OCI-LY7 (cell line): ENCODE measurements around the gene CYB561D1.

ENCODE experiments used
- EZH2phosphoT487 ChIP-seq: fragments of 200-600 bp; sonication (generic); IDR thresholded peaks from 2 replicates; pipeline ENCODE4 v1.6.1; 2018; ENCODE audit warnings: low read depth, borderline replicate concordance, mild to moderate bottlenecking, mixed run types, antibody characterized with exemption, low read length, moderate library complexity, mixed read lengths
- TF ChIP-seq, protein P1 (sequence below): fragments of 200-600 bp; sonication (generic); conservative IDR thresholded peaks from 2 replicates; pipeline ENCODE4 v1.5.1; 2014; ENCODE audit warnings: mild to moderate bottlenecking, antibody characterized with exemption, low read length, moderate library complexity, mixed read lengths

DNA sequence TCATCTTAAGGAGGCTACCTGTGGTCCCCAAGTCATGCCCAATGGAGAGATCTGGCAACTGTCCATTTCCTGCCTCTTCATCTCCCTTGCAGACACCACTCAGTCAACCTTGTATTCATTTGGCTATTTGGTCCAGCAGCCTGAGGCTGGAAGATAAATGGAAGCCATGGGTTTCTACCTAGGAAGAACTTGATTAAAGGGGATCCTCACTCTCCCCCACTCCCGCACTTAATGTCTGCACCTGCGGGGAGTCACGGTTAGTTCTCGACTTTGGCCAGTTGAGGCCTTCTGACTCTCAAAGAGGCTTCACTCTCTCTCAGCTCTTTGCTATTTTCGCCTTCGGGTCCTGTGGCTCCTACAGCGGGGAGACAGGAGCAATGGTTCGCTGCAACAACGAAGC lies 18.6 kb upstream of the CYB561D1 start:
- TF ChIP-seq, protein P1, sequence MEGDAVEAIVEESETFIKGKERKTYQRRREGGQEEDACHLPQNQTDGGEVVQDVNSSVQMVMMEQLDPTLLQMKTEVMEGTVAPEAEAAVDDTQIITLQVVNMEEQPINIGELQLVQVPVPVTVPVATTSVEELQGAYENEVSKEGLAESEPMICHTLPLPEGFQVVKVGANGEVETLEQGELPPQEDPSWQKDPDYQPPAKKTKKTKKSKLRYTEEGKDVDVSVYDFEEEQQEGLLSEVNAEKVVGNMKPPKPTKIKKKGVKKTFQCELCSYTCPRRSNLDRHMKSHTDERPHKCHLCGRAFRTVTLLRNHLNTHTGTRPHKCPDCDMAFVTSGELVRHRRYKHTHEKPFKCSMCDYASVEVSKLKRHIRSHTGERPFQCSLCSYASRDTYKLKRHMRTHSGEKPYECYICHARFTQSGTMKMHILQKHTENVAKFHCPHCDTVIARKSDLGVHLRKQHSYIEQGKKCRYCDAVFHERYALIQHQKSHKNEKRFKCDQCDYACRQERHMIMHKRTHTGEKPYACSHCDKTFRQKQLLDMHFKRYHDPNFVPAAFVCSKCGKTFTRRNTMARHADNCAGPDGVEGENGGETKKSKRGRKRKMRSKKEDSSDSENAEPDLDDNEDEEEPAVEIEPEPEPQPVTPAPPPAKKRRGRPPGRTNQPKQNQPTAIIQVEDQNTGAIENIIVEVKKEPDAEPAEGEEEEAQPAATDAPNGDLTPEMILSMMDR = no peak
- TF ChIP-seq EZH2phosphoT487 = no peak
